ENCODE results near the gene SMOC2. TPM values are rescaled to one million over a fixed set of nuclear protein-coding genes. Genes with fewer than 3 reads are reported as not detected.
A peak's percentile ranks its signal among the peaks of the same experiment; 100 is the strongest.
"Not testable (repeated sequence)": the region's sequence is repeated elsewhere in the genome, so short reads cannot be mapped to it uniquely, and the experiment has no call there.

Gene SMOC2
- total RNA-seq, 1 experiment from 2014 or later = 0.42 TPM

- Histone ChIP-seq H3K9ac (ENCODE audit: low read length) (no peak overlapping the region), H3K79me2 (ENCODE audit: insufficient read depth, low read length) (no peaks in the 10 kb centered on the region), H3K9me2 (ENCODE audit: insufficient read depth) (no peaks in the 10 kb centered on the region), H3K4me2 (ENCODE audit: low read length) (no peak overlapping the region), H4K20me1 (ENCODE audit: insufficient read depth) (no peaks in the 10 kb centered on the region), H2AFZ (ENCODE audit: low read depth, low read length, poor library complexity, severe bottlenecking) (no peak overlapping the region), H3K9me3 (ENCODE audit: control insufficient read depth in 1 of 2, insufficient read depth in 1 of 2, low read depth in 1 of 2, low read length in 2 of 2) (no peaks in the 10 kb centered on the region), H3K27me3 (ENCODE audit: insufficient read depth, low read length) (no peaks in the 10 kb centered on the region), H3K4me1 (ENCODE audit: control insufficient read depth in 1 of 2, insufficient read depth in 2 of 2, low read length in 2 of 2) (no peaks in the 10 kb centered on the region), H3K36me3 (ENCODE audit: control insufficient read depth in 1 of 2, insufficient read depth in 2 of 2, low read length in 2 of 2) (no peaks in the 10 kb centered on the region), H3K4me3 (replicated peaks in 1 of 2; ENCODE audit: low read depth in 1 of 2, low read length in 2 of 2) (no peak overlapping the region), H3K27ac (ENCODE audit: low read depth, low read length) (no peak overlapping the region)
- intact Hi-C loops (cut with micrococcal nuclease) = no loop called here
- no peak for DNase-seq (ENCODE audit: low read depth, low spot score)
- no TSS peak for BruUV-seq (replicated peaks)
- ChIA-PET POLR2A (no interaction called here), RAD21 (ENCODE audit: low non-redundant PET in 1 of 2, low total read pairs in 2 of 2, uncharacterized antibody in 2 of 2, unreplicated experiment in 2 of 2) (no interaction called here), CTCF (no interaction called here)
- no peak; the same call in 1 of the 2 replicates for ATAC-seq
- TF ChIP-seq ELF1 (IDR thresholded peaks at IDR 0.05; ENCODE audit: borderline replicate concordance, low read depth) (no peak), ZBTB33 (IDR thresholded peaks at IDR 0.05; ENCODE audit: extremely low read depth, insufficient replicate concordance, low read length) (no peak)
Observed at GRCh38 chr6:168537540-168537884, 96.5 kb downstream of the SMOC2 start.

- H3K4me3 ChIP-seq (replicated peaks in 1 of 2; ENCODE audit: low read depth in 1 of 2, low read length in 2 of 2); H3K9me2 ChIP-seq (ENCODE audit: insufficient read depth); H2AFZ ChIP-seq (ENCODE audit: low read depth, low read length, poor library complexity, severe bottlenecking); POLR2A ChIA-PET; H3K36me3 ChIP-seq (ENCODE audit: control insufficient read depth in 1 of 2, insufficient read depth in 2 of 2, low read length in 2 of 2); BruUV-seq (replicated peaks); ATAC-seq; H3K4me1 ChIP-seq (ENCODE audit: control insufficient read depth in 1 of 2, insufficient read depth in 2 of 2, low read length in 2 of 2); CTCF ChIA-PET; H3K4me2 ChIP-seq (ENCODE audit: low read length); DNase-seq (ENCODE audit: low read depth, low spot score); H3K27ac ChIP-seq (ENCODE audit: low read depth, low read length); H3K9me3 ChIP-seq (ENCODE audit: control insufficient read depth in 1 of 2, insufficient read depth in 1 of 2, low read depth in 1 of 2, low read length in 2 of 2); RAD21 ChIA-PET (ENCODE audit: low non-redundant PET in 1 of 2, low total read pairs in 2 of 2, uncharacterized antibody in 2 of 2, unreplicated experiment in 2 of 2); intact Hi-C loops (cut with micrococcal nuclease); H4K20me1 ChIP-seq (ENCODE audit: insufficient read depth); H3K9ac ChIP-seq (ENCODE audit: low read length); H3K27me3 ChIP-seq (ENCODE audit: insufficient read depth, low read length); H3K79me2 ChIP-seq (ENCODE audit: insufficient read depth, low read length): not testable (repeated sequence)
- TF ChIP-seq CTCF (IDR thresholded peaks at IDR 0.05 in 2 of 3, conservative IDR thresholded peaks at IDR 0.05 in 1 of 3; ENCODE audit: borderline replicate concordance in 1 of 3, insufficient read depth in 1 of 3, low read depth in 2 of 3, low read length in 2 of 3) = 0 out of 6 replicates have a peak, but pooled peaks of 2 of the 3 experiments have one; percentile 2 to 11
Observed at GRCh38 chr6:168538188-168538891, 97.4 kb downstream of the SMOC2 start.
